C4-2B (cell line): ENCODE results near the gene SNTA1.

Experiments
- ZFX ChIP-seq: fragments of 450-650 bp; IDR thresholded peaks from 2 replicates; pipeline ENCODE4 v1.6.1; 2017
- TF ChIP-seq, protein P1 (sequence below): fragments of 450-650 bp; conservative IDR thresholded peaks from 2 replicates; pipeline ENCODE4 v1.5.1; 2017; ENCODE audit warnings: mild to moderate bottlenecking

DNA sequence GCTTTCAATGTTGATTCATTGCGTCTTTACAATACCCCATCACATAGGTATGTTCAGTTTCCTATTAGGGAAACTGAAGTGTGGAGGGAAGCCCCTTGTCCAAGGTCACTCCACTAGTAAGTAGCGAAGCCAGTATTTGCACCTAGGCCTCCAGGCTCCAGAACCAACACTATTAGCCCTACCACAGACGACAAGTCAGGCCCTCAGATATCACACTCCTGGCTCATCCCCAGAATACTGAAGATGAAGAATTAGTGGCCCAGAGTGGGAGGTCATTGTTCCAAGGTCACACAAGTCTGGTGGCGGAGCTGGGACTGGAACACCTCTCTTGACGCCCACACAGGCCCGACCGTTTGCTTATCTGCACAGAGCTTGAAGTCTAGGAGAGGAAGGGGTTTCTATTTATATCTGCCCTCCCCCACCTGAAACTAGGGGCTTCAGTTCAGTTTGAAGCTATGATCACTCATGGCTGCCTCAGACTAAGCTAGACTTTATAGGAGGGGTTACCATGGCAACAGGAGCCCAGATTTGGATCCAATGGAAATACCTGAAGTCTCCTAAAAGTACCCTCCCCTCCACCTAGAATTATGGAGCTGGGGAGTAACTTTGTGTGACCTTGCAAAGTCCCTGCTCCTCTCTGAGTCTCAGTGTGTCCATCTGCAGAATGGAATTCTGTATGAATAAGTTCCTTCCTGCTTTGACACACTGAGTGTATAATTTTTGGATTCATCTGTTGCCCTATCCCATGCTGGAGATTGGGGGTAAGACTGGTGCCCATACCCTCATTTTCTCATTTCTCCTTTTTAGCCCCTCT is 2.2 kb downstream of the SNTA1 start:
- TF ChIP-seq, protein P1, sequence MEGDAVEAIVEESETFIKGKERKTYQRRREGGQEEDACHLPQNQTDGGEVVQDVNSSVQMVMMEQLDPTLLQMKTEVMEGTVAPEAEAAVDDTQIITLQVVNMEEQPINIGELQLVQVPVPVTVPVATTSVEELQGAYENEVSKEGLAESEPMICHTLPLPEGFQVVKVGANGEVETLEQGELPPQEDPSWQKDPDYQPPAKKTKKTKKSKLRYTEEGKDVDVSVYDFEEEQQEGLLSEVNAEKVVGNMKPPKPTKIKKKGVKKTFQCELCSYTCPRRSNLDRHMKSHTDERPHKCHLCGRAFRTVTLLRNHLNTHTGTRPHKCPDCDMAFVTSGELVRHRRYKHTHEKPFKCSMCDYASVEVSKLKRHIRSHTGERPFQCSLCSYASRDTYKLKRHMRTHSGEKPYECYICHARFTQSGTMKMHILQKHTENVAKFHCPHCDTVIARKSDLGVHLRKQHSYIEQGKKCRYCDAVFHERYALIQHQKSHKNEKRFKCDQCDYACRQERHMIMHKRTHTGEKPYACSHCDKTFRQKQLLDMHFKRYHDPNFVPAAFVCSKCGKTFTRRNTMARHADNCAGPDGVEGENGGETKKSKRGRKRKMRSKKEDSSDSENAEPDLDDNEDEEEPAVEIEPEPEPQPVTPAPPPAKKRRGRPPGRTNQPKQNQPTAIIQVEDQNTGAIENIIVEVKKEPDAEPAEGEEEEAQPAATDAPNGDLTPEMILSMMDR: no peak
- TF ChIP-seq ZFX: no peak
